ENCODE results near the gene SEZ6L. TPM values are rescaled to one million over a fixed set of nuclear protein-coding genes. Genes with fewer than 3 reads are reported as not detected.

The SEZ6L gene
- total RNA-seq, 1 donor from 2014 or later = 2.2 TPM

- no peak for DNase-seq (ENCODE audit: low spot score)
Observed at GRCh38 chr22:26241361-26241760, 72.1 kb downstream of the SEZ6L start.

- no peak for DNase-seq (ENCODE audit: low spot score)
Observed at GRCh38 chr22:26245001-26245400, 75.7 kb downstream of the SEZ6L start.

GRCh38 chr22:26246552-26246951 lies 77.3 kb downstream of the SEZ6L start:
- DNase-seq (ENCODE audit: low spot score) = no peak

GRCh38 chr22:26251869-26252268 lies 82.6 kb downstream of the SEZ6L start:
- DNase-seq (ENCODE audit: low spot score) = no peak

- DNase-seq (ENCODE audit: low spot score) = peak; percentile 15
Observed at GRCh38 chr22:26259510-26259909, 90.2 kb downstream of the SEZ6L start.

- DNase-seq (ENCODE audit: low spot score) = no peak
Observed at GRCh38 chr22:26264162-26264561, 94.9 kb downstream of the SEZ6L start.

- DNase-seq (ENCODE audit: low spot score) = no peak
Observed at GRCh38 chr22:26265281-26265680, 96.0 kb downstream of the SEZ6L start.

GRCh38 chr22:26265909-26266308 lies 96.6 kb downstream of the SEZ6L start:
- DNase-seq (ENCODE audit: low spot score) = no peak

- no peak for DNase-seq (ENCODE audit: low spot score)
Observed at GRCh38 chr22:26267856-26268255, 98.6 kb downstream of the SEZ6L start.

- no peak for DNase-seq (ENCODE audit: low spot score)
Observed at GRCh38 chr22:26269572-26269971, 100.3 kb downstream of the SEZ6L start.

GRCh38 chr22:26271427-26271826 lies 102.2 kb downstream of the SEZ6L start:
- no peak for DNase-seq (ENCODE audit: low spot score)

- DNase-seq (ENCODE audit: low spot score) = no peak
Observed at GRCh38 chr22:26273011-26273675, 103.9 kb downstream of the SEZ6L start.

- DNase-seq (ENCODE audit: low spot score) = no peak
Observed at GRCh38 chr22:26276529-26277160, 107.4 kb downstream of the SEZ6L start.

- DNase-seq (ENCODE audit: low spot score) = no peak
Observed at GRCh38 chr22:26281941-26282340, 112.7 kb downstream of the SEZ6L start.

- no peak for DNase-seq (ENCODE audit: low spot score)
Observed at GRCh38 chr22:26283330-26283729, 114.1 kb downstream of the SEZ6L start.

GRCh38 chr22:26285632-26286031 lies 116.4 kb downstream of the SEZ6L start:
- no peak for DNase-seq (ENCODE audit: low spot score)

GRCh38 chr22:26286091-26286820 lies 117.0 kb downstream of the SEZ6L start:
- DNase-seq (ENCODE audit: low spot score) = no peak

- no peak for DNase-seq (ENCODE audit: low spot score)
Observed at GRCh38 chr22:26287382-26288225, 118.3 kb downstream of the SEZ6L start.

GRCh38 chr22:26289611-26290101 lies 120.4 kb downstream of the SEZ6L start:
- no peak for DNase-seq (ENCODE audit: low spot score)

GRCh38 chr22:26291940-26292666 lies 122.8 kb downstream of the SEZ6L start:
- no peak for DNase-seq (ENCODE audit: low spot score)

- no peak for DNase-seq (ENCODE audit: low spot score)
Observed at GRCh38 chr22:26292667-26292995, 123.4 kb downstream of the SEZ6L start.
